ENCODE results near the gene KCTD1. TPM values are rescaled to one million over a fixed set of nuclear protein-coding genes. Genes with fewer than 3 reads are reported as not detected.

The KCTD1 gene
- 1 to 10 TPM; 4.1 to 5.6 TPM for total RNA-seq

GRCh38 chr18:26548415-26549262 lies at the start of gene KCTD1:
KCTD1 (minus strand) TSS chr18:26548553; CDS start chr18:26548536, 17 bp downstream.
- peaks cover 3% of the 10 kb centered on the region for H3K36me3 Mint-ChIP-seq
- CTCF ChIA-PET: interaction anchor here (1.3 kb wide), 1 partner anchor 165 kb away, joined by 9 read pairs; no protein-coding TSS in a partner anchor
- peak within 1 kb of the TSS; percentile 68 for H3K4me3 Mint-ChIP-seq
- DNase-seq: peak; percentile 83
- peaks cover 18% of the 10 kb centered on the region for H3K4me1 Mint-ChIP-seq
- peak; percentile 78 for ATAC-seq
- H3K9me3 Mint-ChIP-seq (ENCODE audit: low read depth): no peaks in the 10 kb centered on the region
- H3K27ac Mint-ChIP-seq: no peak within 1 kb of the TSS
- H3K27me3 Mint-ChIP-seq: peaks cover 44% of the 10 kb centered on the region

- Mint-ChIP-seq H3K36me3 (no peaks in the 10 kb centered on the region), H3K9me3 (ENCODE audit: low read depth) (no peaks in the 10 kb centered on the region), H3K27me3 (no peaks in the 10 kb centered on the region), H3K4me3 (no peak overlapping the region), H3K4me1 (no peaks in the 10 kb centered on the region), H3K27ac (no peak overlapping the region)
- no peak for DNase-seq
- no peak for ATAC-seq
- CTCF ChIA-PET: no interaction called here
Observed at GRCh38 chr18:26593365-26594320, 45.3 kb upstream of the KCTD1 start.

GRCh38 chr18:26584745-26585144 lies 36.4 kb upstream of the KCTD1 start:
- no peak for ATAC-seq
- DNase-seq: no peak
- CTCF ChIA-PET: no interaction called here
- no peaks in the 10 kb centered on the region for H3K9me3 Mint-ChIP-seq (ENCODE audit: low read depth)
- no peak overlapping the region for H3K27ac Mint-ChIP-seq
- no peak overlapping the region for H3K4me3 Mint-ChIP-seq
- H3K27me3 Mint-ChIP-seq: peaks cover 5% of the 10 kb centered on the region
- H3K36me3 Mint-ChIP-seq: no peaks in the 10 kb centered on the region
- H3K4me1 Mint-ChIP-seq: no peaks in the 10 kb centered on the region

- Mint-ChIP-seq H3K27ac (no peak overlapping the region), H3K27me3 (peaks cover 27% of the 10 kb centered on the region), H3K9me3 (ENCODE audit: low read depth) (no peaks in the 10 kb centered on the region), H3K4me3 (no peak overlapping the region), H3K4me1 (peaks cover 5% of the 10 kb centered on the region), H3K36me3 (no peaks in the 10 kb centered on the region)
- DNase-seq (no peak), ATAC-seq (no peak)
- CTCF ChIA-PET: no interaction called here
Observed at GRCh38 chr18:26579941-26580618, 31.7 kb upstream of the KCTD1 start.

GRCh38 chr18:26575865-26576217 lies 27.5 kb upstream of the KCTD1 start:
- Mint-ChIP-seq H3K27me3 (peaks cover 51% of the 10 kb centered on the region), H3K36me3 (no peaks in the 10 kb centered on the region), H3K4me3 (no peak overlapping the region), H3K27ac (no peak overlapping the region), H3K9me3 (ENCODE audit: low read depth) (no peaks in the 10 kb centered on the region), H3K4me1 (peaks cover 7% of the 10 kb centered on the region)
- CTCF ChIA-PET: no interaction called here
- ATAC-seq (no peak), DNase-seq (no peak)

- no peaks in the 10 kb centered on the region for H3K36me3 Mint-ChIP-seq
- no peak overlapping the region for H3K27ac Mint-ChIP-seq
- DNase-seq: no peak
- no peaks in the 10 kb centered on the region for H3K9me3 Mint-ChIP-seq (ENCODE audit: low read depth)
- no peak overlapping the region for H3K4me3 Mint-ChIP-seq
- H3K4me1 Mint-ChIP-seq: peaks cover 7% of the 10 kb centered on the region
- ATAC-seq: no peak
- CTCF ChIA-PET: no interaction called here
- peaks cover 51% of the 10 kb centered on the region for H3K27me3 Mint-ChIP-seq
Observed at GRCh38 chr18:26574958-26575864, 26.9 kb upstream of the KCTD1 start.

- no peaks in the 10 kb centered on the region for H3K9me3 Mint-ChIP-seq (ENCODE audit: low read depth)
- H3K4me3 Mint-ChIP-seq: no peak overlapping the region
- H3K27ac Mint-ChIP-seq: no peak overlapping the region
- DNase-seq (no peak), ATAC-seq (no peak)
- no peaks in the 10 kb centered on the region for H3K36me3 Mint-ChIP-seq
- peaks cover 32% of the 10 kb centered on the region for H3K27me3 Mint-ChIP-seq
- no peaks in the 10 kb centered on the region for H3K4me1 Mint-ChIP-seq
- CTCF ChIA-PET: interaction anchor here (0.8 kb wide), 1 partner anchor 223 kb away, joined by 3 read pairs; no protein-coding TSS in a partner anchor
Observed at GRCh38 chr18:26568926-26569665, 20.7 kb upstream of the KCTD1 start.

- Mint-ChIP-seq H3K36me3 (no peaks in the 10 kb centered on the region), H3K27ac (no peak overlapping the region), H3K27me3 (peaks cover 28% of the 10 kb centered on the region), H3K4me1 (no peaks in the 10 kb centered on the region), H3K4me3 (no peak overlapping the region), H3K9me3 (ENCODE audit: low read depth) (no peaks in the 10 kb centered on the region)
- CTCF ChIA-PET: no interaction called here
- DNase-seq (no peak), ATAC-seq (no peak)
Observed at GRCh38 chr18:26568513-26568912, 20.2 kb upstream of the KCTD1 start.

GRCh38 chr18:26566874-26567555 lies 18.7 kb upstream of the KCTD1 start:
- H3K4me1 Mint-ChIP-seq: no peaks in the 10 kb centered on the region
- ATAC-seq (no peak), DNase-seq (no peak)
- H3K27ac Mint-ChIP-seq: no peak overlapping the region
- H3K27me3 Mint-ChIP-seq: peaks cover 16% of the 10 kb centered on the region
- no peaks in the 10 kb centered on the region for H3K36me3 Mint-ChIP-seq
- no peaks in the 10 kb centered on the region for H3K9me3 Mint-ChIP-seq (ENCODE audit: low read depth)
- CTCF ChIA-PET: no interaction called here
- H3K4me3 Mint-ChIP-seq: no peak overlapping the region

- Mint-ChIP-seq H3K27ac (no peak overlapping the region), H3K4me1 (no peaks in the 10 kb centered on the region), H3K4me3 (no peak overlapping the region), H3K9me3 (ENCODE audit: low read depth) (no peaks in the 10 kb centered on the region), H3K36me3 (no peaks in the 10 kb centered on the region), H3K27me3 (peaks cover 16% of the 10 kb centered on the region)
- CTCF ChIA-PET: no interaction called here
- ATAC-seq (no peak), DNase-seq (no peak)
Observed at GRCh38 chr18:26565514-26565913, 17.2 kb upstream of the KCTD1 start.

- CTCF ChIA-PET: no interaction called here
- H3K4me3 Mint-ChIP-seq: no peak overlapping the region
Observed at GRCh38 chr18:26563024-26563423, 14.7 kb upstream of the KCTD1 start.

GRCh38 chr18:26562568-26562967 lies 14.2 kb upstream of the KCTD1 start:
- DNase-seq (no peak), ATAC-seq (no peak)
- peaks cover 21% of the 10 kb centered on the region for H3K27me3 Mint-ChIP-seq
- no peaks in the 10 kb centered on the region for H3K4me1 Mint-ChIP-seq
- no peaks in the 10 kb centered on the region for H3K36me3 Mint-ChIP-seq
- no peak overlapping the region for H3K27ac Mint-ChIP-seq
- no peak overlapping the region for H3K4me3 Mint-ChIP-seq
- CTCF ChIA-PET: no interaction called here
- no peaks in the 10 kb centered on the region for H3K9me3 Mint-ChIP-seq (ENCODE audit: low read depth)

More at GRCh38 chr18:26563024-26563423, 14.7 kb upstream of the KCTD1 start:
- ATAC-seq: no peak
- Mint-ChIP-seq H3K27ac (no peak overlapping the region), H3K9me3 (ENCODE audit: low read depth) (no peaks in the 10 kb centered on the region), H3K27me3 (peaks cover 19% of the 10 kb centered on the region), H3K4me1 (no peaks in the 10 kb centered on the region), H3K36me3 (no peaks in the 10 kb centered on the region)
- DNase-seq: no peak
